IMR-90 (cell line): Measurements from ENCODE around the gene ACSBG1. TPM values are rescaled to one million over a fixed set of nuclear protein-coding genes. Genes with fewer than 3 reads are reported as not detected.

Source experiments
- ATAC-seq: fragments of 200-7000 bp; cut with Tn5 transposase; 2 replicates; pipeline ENCODE4 v1.9.1; 2020; ENCODE audit warnings: low read depth, mild to moderate bottlenecking, moderate library complexity
- BruUV-seq: library from RNA; stranded (reverse); fragments of 400-500 nt; replicated peaks from 2 replicates; lab custom pipeline; 2021; lab: Mats Ljungman, UMichigan
- CTCF ChIA-PET: fragments of 300-600 bp; formaldehyde crosslinking; extraction: SDS; loops from one replicate; lab custom pipeline; 2021; ENCODE audit warnings: antibody characterized with exemption; lab: Yijun Ruan, JAX
- POLR2A ChIA-PET: fragments of 300-600 bp; sonication (Branson Sonifier 250); formaldehyde crosslinking; loops from one replicate; lab custom pipeline; 2022; ENCODE audit warnings: antibody characterized with exemption; ENCODE audit not compliant: unreplicated experiment; lab: Charles Lee
- DNase-seq: peaks from one replicate; pipeline ENCODE4 v3.0.0; 2013
- H2AFZ ChIP-seq: replicated peaks from 2 replicates; pipeline ENCODE3; 2013; ENCODE audit warnings: low read length, mild to moderate bottlenecking; ENCODE audit not compliant: poor library complexity
- H2AK5ac ChIP-seq: 2 replicates; pipeline ENCODE4 v1.6.1; 2013; ENCODE audit warnings: low read depth, low read length, inconsistent platforms
- H2AK9ac ChIP-seq: replicated peaks from 2 replicates; pipeline ENCODE3; 2013; ENCODE audit warnings: mild to moderate bottlenecking, low read depth, low read length, moderate library complexity; ENCODE audit not compliant: poor library complexity
- H2BK120ac ChIP-seq: 2 replicates; pipeline ENCODE4 v1.6.1; 2013; ENCODE audit warnings: low read depth, low read length, inconsistent platforms
- H2BK15ac ChIP-seq: 3 replicates; pipeline ENCODE4 v1.6.1; 2013; ENCODE audit warnings: low read depth, low read length, inconsistent platforms
- H2BK20ac ChIP-seq: 2 replicates; pipeline ENCODE4 v1.6.1; 2013; ENCODE audit warnings: low read depth, mild to moderate bottlenecking, inconsistent platforms, low read length, moderate library complexity
- H2BK5ac ChIP-seq: 2 replicates; pipeline ENCODE4 v1.6.1; 2013; ENCODE audit warnings: mild to moderate bottlenecking, low read depth, low read length, inconsistent platforms; ENCODE audit not compliant: poor library complexity, severe bottlenecking
- H3K14ac ChIP-seq: replicated peaks from 2 replicates; pipeline ENCODE4 v1.6.1; 2013; ENCODE audit warnings: low read depth, low read length, inconsistent platforms
- H3K18ac ChIP-seq: 2 replicates; pipeline ENCODE4 v1.6.1; 2013; ENCODE audit warnings: low read depth, low read length, control low read depth
- H3K23ac ChIP-seq: 2 replicates; pipeline ENCODE4 v1.6.1; 2013; ENCODE audit warnings: low read depth, low read length, inconsistent platforms
- H3K27ac ChIP-seq: 2 replicates; pipeline ENCODE4 v1.5.1; 2013; ENCODE audit warnings: mild to moderate bottlenecking, control low read depth, low read length; ENCODE audit not compliant: insufficient read depth
- H3K27me3 ChIP-seq: 2 replicates; pipeline ENCODE4 v1.6.1; 2013; ENCODE audit warnings: low read length; ENCODE audit not compliant: control insufficient read depth, insufficient read depth
- H3K36me3 ChIP-seq: 2 replicates; pipeline ENCODE4 v1.6.1; 2013; ENCODE audit warnings: low read length, mixed read lengths; ENCODE audit not compliant: control insufficient read depth, insufficient read depth
- H3K4ac ChIP-seq: 2 replicates; pipeline ENCODE4 v1.6.1; 2013; ENCODE audit warnings: low read depth, low read length, inconsistent platforms
- H3K4me1 ChIP-seq: 2 replicates; pipeline ENCODE4 v1.6.1; 2013; ENCODE audit warnings: low read length, mixed read lengths; ENCODE audit not compliant: control insufficient read depth, insufficient read depth
- H3K4me2 ChIP-seq: 2 replicates; pipeline ENCODE4 v1.6.1; 2013; ENCODE audit warnings: low read depth, mild to moderate bottlenecking, control low read depth, low read length, moderate library complexity
- H3K4me3 ChIP-seq: 2 replicates; pipeline ENCODE4 v1.5.1; 2013; ENCODE audit warnings: low read depth, mild to moderate bottlenecking, control low read depth, low read length, moderate library complexity; ENCODE audit not compliant: insufficient read depth
- H3K56ac ChIP-seq: 2 replicates; pipeline ENCODE4 v1.6.1; 2013; ENCODE audit warnings: low read length, inconsistent platforms; ENCODE audit not compliant: insufficient read depth; ENCODE audit errors: extremely low read depth
- H3K79me1 ChIP-seq, 2 experiments: 2 replicates each; pipeline ENCODE4 v1.6.1; 2013; ENCODE audit warnings: low read length in 2 of 2, inconsistent platforms in 1 of 2, low read depth in 1 of 2
- H3K9ac ChIP-seq: 2 replicates; pipeline ENCODE4 v1.6.1; 2013; ENCODE audit warnings: low read depth, low read length, control low read depth
- H3K9me1 ChIP-seq: 2 replicates; pipeline ENCODE4 v1.6.1; 2013; ENCODE audit warnings: low read length, inconsistent platforms; ENCODE audit not compliant: insufficient read depth
- H3K9me3 ChIP-seq: 2 replicates; pipeline ENCODE4 v1.6.1; 2013; ENCODE audit warnings: low read length; ENCODE audit not compliant: control insufficient read depth, insufficient read depth
- H4K20me1 ChIP-seq: 2 replicates; pipeline ENCODE4 v1.6.1; 2013; ENCODE audit warnings: low read length, inconsistent platforms; ENCODE audit not compliant: insufficient read depth
- H4K5ac ChIP-seq: 2 replicates; pipeline ENCODE4 v1.6.1; 2013; ENCODE audit warnings: mild to moderate bottlenecking, low read depth, low read length, control low read depth
- H4K8ac ChIP-seq, 2 experiments: 2 replicates each; pipeline ENCODE4 v1.6.1; 2013; ENCODE audit warnings: low read depth in 2 of 2, low read length in 2 of 2, control low read depth in 1 of 2, inconsistent platforms in 1 of 2
- H4K91ac ChIP-seq: 2 replicates; pipeline ENCODE4 v1.6.1; 2013; ENCODE audit warnings: low read depth, low read length, inconsistent platforms; ENCODE audit not compliant: insufficient read depth
- BHLHE40 ChIP-seq: fragments of 150-350 bp; IDR thresholded peaks from 2 replicates; pipeline ENCODE4 v1.6.1; 2016; ENCODE audit warnings: mild to moderate bottlenecking, low read depth, low read length
- CEBPB ChIP-seq: IDR thresholded peaks from 2 replicates; pipeline ENCODE4 v1.6.1; 2012; ENCODE audit warnings: low read depth, low read length, improper control_type of control experiment
- CHD1 ChIP-seq: IDR thresholded peaks from 2 replicates; pipeline ENCODE4 v1.6.1; 2012; ENCODE audit warnings: low read depth, low read length, improper control_type of control experiment
- CTCF ChIP-seq: conservative IDR thresholded peaks from 2 replicates; pipeline ENCODE4 v1.5.1; 2012; ENCODE audit warnings: mild to moderate bottlenecking, low read depth, low read length, improper control_type of control experiment
- ELK1 ChIP-seq: fragments of 150-350 bp; IDR thresholded peaks from 2 replicates; pipeline ENCODE4 v1.6.1; 2016; ENCODE audit warnings: low read depth, mild to moderate bottlenecking, low read length, moderate library complexity, borderline replicate concordance
- FOS ChIP-seq: fragments of 150-350 bp; IDR thresholded peaks from 2 replicates; pipeline ENCODE4 v1.6.1; 2016; ENCODE audit warnings: low read depth, low read length
- MAFK ChIP-seq: IDR thresholded peaks from 2 replicates; pipeline ENCODE4 v1.6.1; 2012; ENCODE audit warnings: low read depth, low read length, improper control_type of control experiment
- MAZ ChIP-seq: IDR thresholded peaks from 2 replicates; pipeline ENCODE4 v1.6.1; 2012; ENCODE audit warnings: low read depth, mild to moderate bottlenecking, low read length, improper control_type of control experiment, moderate library complexity, borderline replicate concordance
- MXI1 ChIP-seq: IDR thresholded peaks from 2 replicates; pipeline ENCODE4 v1.6.1; 2012; ENCODE audit warnings: low read depth, mild to moderate bottlenecking, low read length, moderate library complexity, borderline replicate concordance
- NFE2L2 ChIP-seq: fragments of 150-350 bp; IDR thresholded peaks from 2 replicates; pipeline ENCODE4 v1.6.1; 2016; ENCODE audit warnings: low read depth, mild to moderate bottlenecking, low read length
- POLR2A ChIP-seq: IDR thresholded peaks from 2 replicates; pipeline ENCODE4 v1.6.1; 2012; ENCODE audit warnings: mild to moderate bottlenecking, low read depth, low read length
- RAD21 ChIP-seq: IDR thresholded peaks from 2 replicates; pipeline ENCODE4 v1.6.1; 2012; ENCODE audit warnings: low read length, improper control_type of control experiment
- RCOR1 ChIP-seq: IDR thresholded peaks from 2 replicates; pipeline ENCODE4 v1.6.1; 2012; ENCODE audit warnings: mild to moderate bottlenecking, low read length, improper control_type of control experiment; ENCODE audit not compliant: insufficient replicate concordance
- RFX5 ChIP-seq: IDR thresholded peaks from 2 replicates; pipeline ENCODE4 v1.8.0; 2012; ENCODE audit warnings: low read depth, mild to moderate bottlenecking, low read length, moderate library complexity
- SMC3 ChIP-seq: fragments of 150-350 bp; IDR thresholded peaks from 2 replicates; pipeline ENCODE4 v1.6.1; 2016; ENCODE audit warnings: low read depth, mild to moderate bottlenecking, antibody characterized with exemption, low read length, moderate library complexity
- USF2 ChIP-seq: fragments of 150-350 bp; IDR thresholded peaks from 2 replicates; pipeline ENCODE4 v1.6.1; 2017; ENCODE audit warnings: mild to moderate bottlenecking, antibody characterized with exemption, low read length, low read depth
- WGBS, 2 experiments: methylation state at CpG; one replicate each; pipeline versions ENCODE4 v1.1.5 to v1.1.7; 2013; ENCODE audit warnings: missing lambda C conversion rate in 2 of 2; ENCODE audit not compliant: insufficient read length in 1 of 2; ENCODE audit errors: extremely low coverage in 2 of 2; 5-methylcytosine and 5-hydroxymethylcytosine counted together
- dilution Hi-C: fragments of 300-500 bp; cut with HindIII; formaldehyde crosslinking; loops from one replicate; pipeline ENCODE4 v1.14.3; 2018; ENCODE audit warnings: low sequenced_read_pairs; ENCODE audit not compliant: unreplicated experiment
- in situ Hi-C: fragments of 300-500 bp; cut with MboI; formaldehyde crosslinking; loops from 3 replicates; pipeline ENCODE4 v1.14.3; 2019; ENCODE audit warnings: low sequenced_read_pairs, inconsistent platforms, mixed read lengths
- intact Hi-C: fragments of 100-400 bp; cut with micrococcal nuclease; formaldehyde crosslinking; loops from 2 replicates; pipeline ENCODE4 v1.10.0; 2022
- polyA plus RNA-seq, 3 experiments: library from polyadenylated mRNA; depleted of rRNA; stranded (reverse); fragments of >200 nt; gene quantifications; 2 replicates each; pipeline ENCODE4 v1.2.3, GENCODE V29; 2012; ENCODE audit warnings: low replicate concordance in 1 of 3
- total RNA-seq: library from RNA; depleted of rRNA; stranded (reverse); fragments of >200 nt; gene quantifications from 2 replicates; pipeline ENCODE4 v1.2.3, GENCODE V29; 2012

Gene ACSBG1
- total and polyA plus RNA-seq, 2 of the 4 experiments (the other 2 are of a cell fraction), result 0.02 TPM; not detected in 1

GRCh38 chr15:78167227-78167888, 67.0 kb downstream of the ACSBG1 start:
- no CpG with 5 or more reads among the region's 10 CpGs for WGBS, 2 experiments
- Histone ChIP-seq H4K8ac (no peak overlapping the region), H3K9me3 (no peaks in the 10 kb centered on the region; the same call in 1 of the 2 replicates), H2BK15ac (no peak overlapping the region), H4K20me1 (no peaks in the 10 kb centered on the region), H3K4ac (no peak overlapping the region), H3K23ac (no peak overlapping the region), H3K4me3 (no peak overlapping the region), H3K79me1 (no peaks in the 10 kb centered on the region), H2AFZ (no peak overlapping the region), H2BK120ac (no peak overlapping the region), H2AK5ac (no peak overlapping the region), H3K36me3 (peaks cover 38% of the 10 kb centered on the region), H3K18ac (no peak overlapping the region), H2BK20ac (no peak overlapping the region), H3K4me2 (no peak overlapping the region), H3K56ac (no peak overlapping the region), H2AK9ac (no peak overlapping the region), H4K91ac (no peak overlapping the region), H3K4me1 (no peaks in the 10 kb centered on the region), H3K27me3 (no peaks in the 10 kb centered on the region), H4K5ac (no peak overlapping the region), H3K9ac (no peak overlapping the region), H3K27ac (no peak overlapping the region), H3K9me1 (no peaks in the 10 kb centered on the region; the same call in 1 of the 2 replicates), H3K14ac (no peak overlapping the region), H2BK5ac (no peak overlapping the region)
- ChIA-PET CTCF (no interaction called here), POLR2A (no interaction called here)
- in situ Hi-C loops, result no loop called here
- intact Hi-C loops, result no loop called here
- BruUV-seq, result no TSS peak
- DNase-seq, result no peak
- dilution Hi-C loops, result no loop called here
- ATAC-seq, result no peak
- TF ChIP-seq RAD21 (no peak), MAZ (no peak), ELK1 (no peak), NFE2L2 (no peak), CTCF (no peak), MAFK (no peak), CEBPB (no peak), POLR2A (no peak), MXI1 (no peak), CHD1 (no peak), BHLHE40 (no peak), FOS (no peak), RCOR1 (no peak), SMC3 (no peak), USF2 (no peak), RFX5 (no peak)
